Panc1 (cell line): ENCODE results near the gene GATA5. TPM values are rescaled to one million over a fixed set of nuclear protein-coding genes. Genes with fewer than 3 reads are reported as not detected.

Experiments used
- ATAC-seq: fragments of 200-7000 bp; cut with Tn5 transposase; 2 replicates; pipeline ENCODE4 v1.9.1; 2020; ENCODE audit warnings: mild to moderate bottlenecking, moderate library complexity
- BruUV-seq: library from RNA; stranded (reverse); fragments of 400-500 nt; replicated peaks from 2 replicates; lab custom pipeline; 2021; lab: Mats Ljungman, UMichigan
- CTCF ChIA-PET: fragments of 300-600 bp; sonication (Branson Sonifier 250); formaldehyde crosslinking; loops from one replicate; lab custom pipeline; 2022; ENCODE audit warnings: antibody characterized with exemption; lab: Charles Lee
- POLR2A ChIA-PET: fragments of 300-600 bp; sonication (Branson Sonifier 250); formaldehyde crosslinking; loops from one replicate; lab custom pipeline; 2022; ENCODE audit warnings: antibody characterized with exemption; lab: Charles Lee
- DNase-seq: peaks from one replicate; pipeline ENCODE4 v3.0.0-alpha.2; 2010; ENCODE audit warnings: low read depth, low spot score
- H3K27ac ChIP-seq: 2 replicates; pipeline ENCODE4 v1.5.1; 2011; ENCODE audit warnings: mild to moderate bottlenecking, low read length, inconsistent platforms
- H3K27me3 ChIP-seq: fragments of 200-500 bp; sonication (Bioruptor generic); 2 replicates; pipeline ENCODE4 v1.6.0; 2014; ENCODE audit warnings: low read length, inconsistent platforms; ENCODE audit not compliant: control insufficient read depth, insufficient read depth
- H3K36me3 ChIP-seq: fragments of 200-500 bp; sonication (Bioruptor generic); 2 replicates; pipeline ENCODE4 v1.5.1; 2014; ENCODE audit warnings: inconsistent platforms, mild to moderate bottlenecking, low read length, moderate library complexity; ENCODE audit not compliant: control insufficient read depth, insufficient read depth
- H3K4me1 ChIP-seq: 2 replicates; pipeline ENCODE4 v1.5.1; 2011; ENCODE audit warnings: inconsistent platforms, mild to moderate bottlenecking, low read length, moderate library complexity; ENCODE audit not compliant: control insufficient read depth, insufficient read depth
- H3K4me3 ChIP-seq, 2 experiments: 2 replicates each; pipeline ENCODE4 v1.5.1; 2011 to 2012; ENCODE audit warnings: low read depth in 2 of 2, low read length in 2 of 2, mild to moderate bottlenecking in 2 of 2, inconsistent platforms in 1 of 2, moderate library complexity in 1 of 2
- H3K9me3 ChIP-seq: fragments of 200-500 bp; sonication (Bioruptor generic); 2 replicates; pipeline ENCODE4 v1.5.1; 2014; ENCODE audit warnings: low read depth, mild to moderate bottlenecking, inconsistent platforms, low read length, moderate library complexity; ENCODE audit not compliant: control insufficient read depth, insufficient read depth
- CTCF ChIP-seq: fragments of 450-650 bp; IDR thresholded peaks from 2 replicates; pipeline ENCODE4 v1.5.1; 2017; ENCODE audit warnings: mild to moderate bottlenecking
- POLR2AphosphoS5 ChIP-seq: IDR thresholded peaks from 2 replicates; pipeline ENCODE4 v1.6.1; 2012; ENCODE audit warnings: mild to moderate bottlenecking, low read depth, low read length, moderate library complexity
- REST ChIP-seq, 2 experiments: IDR thresholded peaks; 2 replicates each; pipeline ENCODE4 v1.6.1; 2011 to 2012; ENCODE audit warnings: low read depth in 2 of 2, control low read depth in 1 of 2, low read length in 1 of 2, mild to moderate bottlenecking in 1 of 2, moderate library complexity in 1 of 2; ENCODE audit not compliant: insufficient read depth in 1 of 2
- SIN3A ChIP-seq: IDR thresholded peaks from 2 replicates; pipeline ENCODE4 v1.6.1; 2012; ENCODE audit warnings: low read depth, mild to moderate bottlenecking, low read length, moderate library complexity, borderline replicate concordance; ENCODE audit not compliant: insufficient read depth
- TCF7L2 ChIP-seq: IDR thresholded peaks from 2 replicates; pipeline ENCODE4 v1.6.1; 2011; ENCODE audit warnings: mild to moderate bottlenecking, low read depth, low read length, inconsistent platforms
- in situ Hi-C: cut with HindIII; loops from 2 replicates; pipeline ENCODE4 v1.10.0; 2016; ENCODE audit warnings: low sequenced_read_pairs, low pct_unique_long_range_greater_than_20kb
- intact Hi-C: fragments of 100-400 bp; cut with micrococcal nuclease; formaldehyde crosslinking; loops from one replicate; pipeline ENCODE4 v1.10.0; 2022; ENCODE audit not compliant: unreplicated experiment
- total RNA-seq: library from RNA; stranded (reverse); gene quantifications from one replicate; pipeline ENCODE4 v1.2.1, GENCODE V29; 2021; ENCODE audit not compliant: unreplicated experiment

The GATA5 gene
- total RNA-seq, 1 experiment from 2014 or later, result 53.2 TPM

DNA sequence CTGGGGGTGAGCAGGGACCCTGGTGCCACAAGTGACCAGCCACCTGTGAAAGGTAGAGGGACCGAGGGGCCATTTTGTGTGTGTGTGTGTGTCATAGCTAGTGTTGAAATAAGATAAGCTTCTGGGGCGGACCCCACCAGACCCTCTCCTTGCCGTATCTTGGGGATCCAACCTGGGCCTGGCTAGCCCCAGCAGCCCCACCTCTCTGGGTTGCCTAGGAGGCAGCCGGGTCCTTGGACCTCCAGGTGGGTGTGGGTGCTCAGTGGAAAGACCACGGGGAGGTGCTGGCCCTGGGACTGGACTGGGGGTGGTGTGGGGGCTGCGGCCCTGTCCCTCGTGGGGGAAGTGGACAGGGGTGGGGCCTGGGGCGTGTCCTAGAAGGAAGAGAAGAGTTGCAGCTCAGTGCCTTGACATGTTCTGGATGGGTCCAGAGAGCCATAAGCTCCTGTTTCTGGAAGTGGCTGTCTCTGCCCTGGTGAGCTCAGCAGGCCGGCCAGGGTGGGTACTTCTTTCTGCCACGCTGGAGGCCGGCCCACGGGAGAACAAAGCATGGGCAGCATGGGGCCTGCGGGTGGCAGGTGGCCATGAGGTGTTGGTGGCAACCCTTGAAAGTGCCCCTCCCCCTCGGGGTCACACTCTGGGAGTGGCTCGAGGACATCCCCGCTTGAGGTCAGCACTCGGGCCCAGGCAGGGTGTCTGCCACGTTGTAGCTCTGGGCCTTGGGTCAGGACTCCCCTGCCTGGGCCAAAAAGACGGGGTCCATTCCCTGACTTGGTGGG, 56.9 kb downstream of the GATA5 start:
- TF ChIP-seq SIN3A, result no peak
- no peak for TF ChIP-seq TCF7L2
- TF ChIP-seq POLR2AphosphoS5, result no peak
- TF ChIP-seq CTCF, result no peak
- no peak for TF ChIP-seq REST (IDR thresholded peaks at IDR 0.05; ENCODE audit: insufficient read depth in 1 of 2, low read depth in 2 of 2, low read length in 1 of 2)
- Histone ChIP-seq H3K27me3 (no peaks in the 10 kb centered on the region), H3K4me1 (no peaks in the 10 kb centered on the region; the same call in 1 of the 2 replicates), H3K36me3 (no peaks in the 10 kb centered on the region), H3K27ac (no peak overlapping the region), H3K9me3 (no peaks in the 10 kb centered on the region), H3K4me3 (no peak overlapping the region)
- ATAC-seq (no peak), DNase-seq (no peak)
- in situ Hi-C loops, result no loop called here
- intact Hi-C loops, result no loop called here
- CTCF ChIA-PET, result interaction anchor here (1.0 kb wide), 1 partner anchor 9 kb away, joined by 4 read pairs; no protein-coding TSS in a partner anchor
- POLR2A ChIA-PET, result interaction anchor here (0.6 kb wide), 1 partner anchor 32 kb away, joined by 9 read pairs; the partner anchor contains the start of gene RPS21
- BruUV-seq, result no TSS peak

GRCh38 chr20:62417981-62418708, 57.6 kb downstream of the GATA5 start:
- Histone ChIP-seq H3K27me3 (no peaks in the 10 kb centered on the region), H3K9me3 (no peaks in the 10 kb centered on the region), H3K36me3 (no peaks in the 10 kb centered on the region), H3K27ac (no peak overlapping the region), H3K4me1 (no peaks in the 10 kb centered on the region; the same call in 1 of the 2 replicates), H3K4me3 (no peak overlapping the region)
- CTCF ChIA-PET, result interaction anchor here (0.6 to 1.0 kb wide), 2 partner anchors 8 to 57 kb away, joined by 4 to 7 read pairs; no protein-coding TSS in a partner anchor
- DNase-seq (no peak), ATAC-seq (no peak)
- POLR2A ChIA-PET, result no interaction called here
- TF ChIP-seq TCF7L2 (no peak), POLR2AphosphoS5 (no peak), CTCF (no peak), REST (IDR thresholded peaks at IDR 0.05; ENCODE audit: insufficient read depth in 1 of 2, low read depth in 2 of 2, low read length in 1 of 2) (no peak), SIN3A (no peak)
- no TSS peak for BruUV-seq
- in situ Hi-C loops, result no loop called here
- intact Hi-C loops, result no loop called here
